Measurements from ENCODE around the gene TAF4. TPM values are rescaled to one million over a fixed set of nuclear protein-coding genes. Genes with fewer than 3 reads are reported as not detected.

The TAF4 gene
- polyA plus RNA-seq, 1 donor from 2014 or later: 10.2 TPM

GRCh38 chr20:61998343-61999121 is 67.1 kb downstream of the TAF4 start:
- Histone ChIP-seq H3K9ac (ENCODE audit: low read length) (no peak overlapping the region), H3F3A (ENCODE audit: insufficient read depth, low read length, poor library complexity, severe bottlenecking) (no peaks in the 10 kb centered on the region), H3K36me3 (ENCODE audit: insufficient read depth, low read length) (peaks cover 25% of the 10 kb centered on the region), H3K9me3 (ENCODE audit: low read length) (no peaks in the 10 kb centered on the region), H3K9me2 (ENCODE audit: insufficient read depth, low read length) (no peaks in the 10 kb centered on the region), H3K4me2 (ENCODE audit: low read length) (no peak overlapping the region), H2AFZ (ENCODE audit: low read depth, low read length) (no peak overlapping the region), H3K79me2 (replicated peaks; ENCODE audit: insufficient read depth, low read length) (no peaks in the 10 kb centered on the region), H4K20me1 (ENCODE audit: insufficient read depth) (no peaks in the 10 kb centered on the region), H3K4me3 (ENCODE audit: low read length) (no peak overlapping the region), H3K27me3 (ENCODE audit: insufficient read depth, low read depth, low read length) (no peaks in the 10 kb centered on the region), H3K27ac (ENCODE audit: low read length) (no peak overlapping the region)
- TF ChIP-seq TAF1 (IDR thresholded peaks at IDR 0.05; ENCODE audit: low read depth): no peak
- TF ChIP-seq CTCF (IDR thresholded peaks at IDR 0.05; ENCODE audit: poor library complexity, severe bottlenecking): no peak
- no peak for TF ChIP-seq MXI1 (conservative IDR thresholded peaks at IDR 0.05; ENCODE audit: poor library complexity, severe bottlenecking)
- no peak for TF ChIP-seq POLR2AphosphoS5 (IDR thresholded peaks at IDR 0.05)
- TF ChIP-seq REST (IDR thresholded peaks at IDR 0.05; ENCODE audit: borderline replicate concordance): no peak
- TF ChIP-seq SMC3 (conservative IDR thresholded peaks at IDR 0.05; ENCODE audit: poor library complexity): no peak
- no peak for TF ChIP-seq EZH2 (IDR thresholded peaks at IDR 0.05; ENCODE audit: borderline replicate concordance, insufficient read depth, low read length, poor library complexity, severe bottlenecking)
- no peak for TF ChIP-seq RAD21 (conservative IDR thresholded peaks at IDR 0.05)
- TF ChIP-seq EP300 (conservative IDR thresholded peaks at IDR 0.05; ENCODE audit: poor library complexity, severe bottlenecking): no peak

- no peak overlapping the region for H3K4me2 ChIP-seq (ENCODE audit: low read length)
- H2AFZ ChIP-seq (ENCODE audit: low read depth, low read length): no peak overlapping the region
- no peaks in the 10 kb centered on the region for H3K9me2 ChIP-seq (ENCODE audit: insufficient read depth, low read length)
- no peaks in the 10 kb centered on the region for H3F3A ChIP-seq (ENCODE audit: insufficient read depth, low read length, poor library complexity, severe bottlenecking)
- no peak overlapping the region for H3K4me3 ChIP-seq (ENCODE audit: low read length)
- H3K9me3 ChIP-seq (ENCODE audit: low read length): no peaks in the 10 kb centered on the region
- TF ChIP-seq POLR2AphosphoS5 (IDR thresholded peaks at IDR 0.05): no peak
- TF ChIP-seq RAD21 (conservative IDR thresholded peaks at IDR 0.05): no peak
- TF ChIP-seq EZH2 (IDR thresholded peaks at IDR 0.05; ENCODE audit: borderline replicate concordance, insufficient read depth, low read length, poor library complexity, severe bottlenecking): no peak
- TF ChIP-seq MXI1 (conservative IDR thresholded peaks at IDR 0.05; ENCODE audit: poor library complexity, severe bottlenecking): no peak
- TF ChIP-seq SMC3 (conservative IDR thresholded peaks at IDR 0.05; ENCODE audit: poor library complexity): no peak
- TF ChIP-seq EP300 (conservative IDR thresholded peaks at IDR 0.05; ENCODE audit: poor library complexity, severe bottlenecking): no peak
- TF ChIP-seq REST (IDR thresholded peaks at IDR 0.05; ENCODE audit: borderline replicate concordance): no peak
- no peak for TF ChIP-seq TAF1 (IDR thresholded peaks at IDR 0.05; ENCODE audit: low read depth)
- TF ChIP-seq CTCF (IDR thresholded peaks at IDR 0.05; ENCODE audit: poor library complexity, severe bottlenecking): no peak
- H3K36me3 ChIP-seq (ENCODE audit: insufficient read depth, low read length): peaks cover 25% of the 10 kb centered on the region
- H3K79me2 ChIP-seq (replicated peaks; ENCODE audit: insufficient read depth, low read length): no peaks in the 10 kb centered on the region
- H3K9ac ChIP-seq (ENCODE audit: low read length): no peak overlapping the region
- H3K27ac ChIP-seq (ENCODE audit: low read length): no peak overlapping the region
- H4K20me1 ChIP-seq (ENCODE audit: insufficient read depth): no peaks in the 10 kb centered on the region
- H3K27me3 ChIP-seq (ENCODE audit: insufficient read depth, low read depth, low read length): no peaks in the 10 kb centered on the region
Observed at GRCh38 chr20:61997891-61998290, 67.8 kb downstream of the TAF4 start.
